ENCODE measurements around the gene PTPRM.

Gene PTPRM

DNA sequence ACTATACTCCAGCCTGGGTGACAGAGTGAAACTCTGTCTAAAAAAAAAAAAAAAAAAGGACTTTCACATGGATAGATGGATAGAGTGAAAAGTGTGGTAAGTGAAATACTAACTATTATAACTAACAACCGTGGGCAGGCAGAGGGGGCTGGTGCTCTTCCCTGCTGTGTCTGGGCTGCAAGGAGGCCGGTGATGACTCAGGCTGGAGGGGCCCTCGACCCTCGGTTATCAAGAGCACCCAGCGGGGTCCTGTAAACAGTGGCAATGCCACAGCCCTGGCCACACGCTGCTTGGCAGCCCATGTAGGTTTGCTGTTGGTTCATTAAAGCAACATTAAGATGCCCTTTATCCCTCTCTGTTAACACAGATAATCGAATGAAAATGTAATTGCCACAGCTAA is 857.4 kb downstream of the PTPRM start:
- Histone ChIP-seq H3K4me1 (ENCODE audit: insufficient read depth, low read length) (no peaks in the 10 kb centered on the region), H3K4me3 (ENCODE audit: low read depth in 1 of 2, low read length in 2 of 2) (no peak overlapping the region), H3K27ac (ENCODE audit: low read length) (no peak overlapping the region), H3K79me2 (ENCODE audit: insufficient read depth, low read length) (no peaks in the 10 kb centered on the region), H2AFZ (ENCODE audit: low read depth, low read length) (no peak overlapping the region), H3K27me3 (ENCODE audit: insufficient read depth, low read length, poor library complexity) (no peaks in the 10 kb centered on the region), H3K4me2 (ENCODE audit: insufficient read depth, low read length) (no peak overlapping the region), H3K36me3 (ENCODE audit: insufficient read depth, low read length) (no peaks in the 10 kb centered on the region), H3K9ac (ENCODE audit: low read depth, low read length) (no peak overlapping the region), H3K9me3 (ENCODE audit: insufficient read depth, low read length, severe bottlenecking) (no peaks in the 10 kb centered on the region), H4K20me1 (ENCODE audit: insufficient read depth, low read length) (no peaks in the 10 kb centered on the region)
- TF ChIP-seq EZH2 (IDR thresholded peaks at IDR 0.05; ENCODE audit: borderline replicate concordance, low read depth, low read length, severe bottlenecking) = no peak
- TF ChIP-seq, protein P1, sequence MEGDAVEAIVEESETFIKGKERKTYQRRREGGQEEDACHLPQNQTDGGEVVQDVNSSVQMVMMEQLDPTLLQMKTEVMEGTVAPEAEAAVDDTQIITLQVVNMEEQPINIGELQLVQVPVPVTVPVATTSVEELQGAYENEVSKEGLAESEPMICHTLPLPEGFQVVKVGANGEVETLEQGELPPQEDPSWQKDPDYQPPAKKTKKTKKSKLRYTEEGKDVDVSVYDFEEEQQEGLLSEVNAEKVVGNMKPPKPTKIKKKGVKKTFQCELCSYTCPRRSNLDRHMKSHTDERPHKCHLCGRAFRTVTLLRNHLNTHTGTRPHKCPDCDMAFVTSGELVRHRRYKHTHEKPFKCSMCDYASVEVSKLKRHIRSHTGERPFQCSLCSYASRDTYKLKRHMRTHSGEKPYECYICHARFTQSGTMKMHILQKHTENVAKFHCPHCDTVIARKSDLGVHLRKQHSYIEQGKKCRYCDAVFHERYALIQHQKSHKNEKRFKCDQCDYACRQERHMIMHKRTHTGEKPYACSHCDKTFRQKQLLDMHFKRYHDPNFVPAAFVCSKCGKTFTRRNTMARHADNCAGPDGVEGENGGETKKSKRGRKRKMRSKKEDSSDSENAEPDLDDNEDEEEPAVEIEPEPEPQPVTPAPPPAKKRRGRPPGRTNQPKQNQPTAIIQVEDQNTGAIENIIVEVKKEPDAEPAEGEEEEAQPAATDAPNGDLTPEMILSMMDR (IDR thresholded peaks at IDR 0.05; ENCODE audit: borderline replicate concordance, extremely low read depth, low read length, poor library complexity, severe bottlenecking) = no peak
- no peak for ATAC-seq (ENCODE audit: insufficient read depth, low read depth)
- DNase-seq = no peak

DNA sequence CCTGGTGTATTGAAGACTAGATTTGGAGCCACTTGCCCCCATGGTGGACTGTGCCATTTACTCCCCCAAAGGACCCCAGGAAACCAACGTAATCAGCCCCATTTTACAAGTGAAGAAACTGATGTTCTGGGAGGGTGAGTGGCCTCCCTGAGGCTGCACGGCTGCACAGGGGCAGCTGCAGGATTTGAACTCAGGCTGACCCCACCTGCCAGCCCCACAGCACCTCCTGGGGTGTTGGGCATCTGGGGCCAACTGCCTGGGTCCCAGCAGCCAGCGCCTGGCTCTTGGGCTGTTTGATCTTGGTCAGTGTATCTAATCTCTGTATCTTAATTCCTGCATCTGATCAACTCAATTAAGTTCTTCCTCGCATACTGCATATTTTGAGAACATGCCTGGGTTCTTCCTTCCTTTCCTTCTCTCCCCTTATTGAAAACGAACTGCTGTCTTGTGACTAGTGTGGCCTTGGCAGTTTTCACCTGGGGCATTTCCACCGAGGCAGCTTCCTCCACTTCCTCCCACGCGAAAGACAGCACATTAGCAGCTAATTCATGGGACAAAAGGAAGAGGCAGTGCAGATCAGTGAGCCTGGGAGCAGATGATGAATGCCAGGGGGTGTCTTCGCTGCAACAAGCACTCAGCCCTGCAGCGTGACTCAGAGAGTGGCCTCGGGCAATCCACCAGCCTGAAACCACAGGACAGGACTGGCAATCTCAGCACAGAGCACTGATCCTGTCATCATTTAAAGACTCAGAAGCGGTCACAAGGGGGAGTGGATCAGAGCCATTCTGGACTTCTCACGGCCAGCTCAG is 858.0 kb downstream of the PTPRM start:
- no peaks in the 10 kb centered on the region for H3K27me3 ChIP-seq (ENCODE audit: insufficient read depth, low read length, poor library complexity)
- no peak for ATAC-seq (ENCODE audit: insufficient read depth, low read depth)
- no peak overlapping the region for H3K4me2 ChIP-seq (ENCODE audit: insufficient read depth, low read length)
- H3K4me3 ChIP-seq (ENCODE audit: low read depth in 1 of 2, low read length in 2 of 2) = no peak overlapping the region
- H4K20me1 ChIP-seq (ENCODE audit: insufficient read depth, low read length) = no peaks in the 10 kb centered on the region
- no peak for DNase-seq
- TF ChIP-seq, protein P1 (IDR thresholded peaks at IDR 0.05; ENCODE audit: borderline replicate concordance, extremely low read depth, low read length, poor library complexity, severe bottlenecking) = no peak
- no peak for TF ChIP-seq EZH2 (IDR thresholded peaks at IDR 0.05; ENCODE audit: borderline replicate concordance, low read depth, low read length, severe bottlenecking)
- H3K79me2 ChIP-seq (ENCODE audit: insufficient read depth, low read length) = no peaks in the 10 kb centered on the region
- no peak overlapping the region for H3K9ac ChIP-seq (ENCODE audit: low read depth, low read length)
- no peaks in the 10 kb centered on the region for H3K9me3 ChIP-seq (ENCODE audit: insufficient read depth, low read length, severe bottlenecking)
- no peak overlapping the region for H2AFZ ChIP-seq (ENCODE audit: low read depth, low read length)
- H3K4me1 ChIP-seq (ENCODE audit: insufficient read depth, low read length) = no peaks in the 10 kb centered on the region
- no peak overlapping the region for H3K27ac ChIP-seq (ENCODE audit: low read length)
- no peaks in the 10 kb centered on the region for H3K36me3 ChIP-seq (ENCODE audit: insufficient read depth, low read length)

DNA sequence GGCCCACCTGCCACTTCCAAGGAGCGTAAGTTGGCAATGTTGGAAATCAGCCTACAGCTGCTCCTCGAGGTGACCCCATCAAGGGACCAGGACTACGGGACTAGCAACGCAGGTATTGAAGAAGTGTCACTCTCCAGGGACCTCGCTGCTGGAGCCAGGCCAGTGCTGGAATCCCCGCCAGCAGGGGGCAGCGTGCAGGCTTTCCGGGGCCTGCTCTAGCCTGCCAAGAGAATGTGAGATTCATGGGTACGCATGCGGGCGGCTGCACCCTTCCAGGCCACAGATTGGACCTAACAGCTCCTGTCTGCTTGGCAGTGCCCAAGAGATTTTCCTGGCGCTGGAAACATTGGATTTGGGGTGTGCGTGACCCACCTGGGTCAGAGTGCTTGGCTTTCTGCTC is 859.3 kb downstream of the PTPRM start:
- TF ChIP-seq, protein P1 (IDR thresholded peaks at IDR 0.05; ENCODE audit: borderline replicate concordance, extremely low read depth, low read length, poor library complexity, severe bottlenecking) = peak; percentile 54
- TF ChIP-seq EZH2 (IDR thresholded peaks at IDR 0.05; ENCODE audit: borderline replicate concordance, low read depth, low read length, severe bottlenecking) = no peak
- H3K4me3 ChIP-seq (ENCODE audit: low read depth in 1 of 2, low read length in 2 of 2) = no peak overlapping the region
- no peak overlapping the region for H2AFZ ChIP-seq (ENCODE audit: low read depth, low read length)
- no peaks in the 10 kb centered on the region for H3K9me3 ChIP-seq (ENCODE audit: insufficient read depth, low read length, severe bottlenecking)
- H3K4me1 ChIP-seq (ENCODE audit: insufficient read depth, low read length) = no peaks in the 10 kb centered on the region
- no peak overlapping the region for H3K27ac ChIP-seq (ENCODE audit: low read length)
- no peak overlapping the region for H3K9ac ChIP-seq (ENCODE audit: low read depth, low read length)
- H3K79me2 ChIP-seq (ENCODE audit: insufficient read depth, low read length) = no peaks in the 10 kb centered on the region
- no peaks in the 10 kb centered on the region for H3K27me3 ChIP-seq (ENCODE audit: insufficient read depth, low read length, poor library complexity)
- no peak for ATAC-seq (ENCODE audit: insufficient read depth, low read depth)
- peak; percentile 15 for DNase-seq
- H3K4me2 ChIP-seq (ENCODE audit: insufficient read depth, low read length) = no peak overlapping the region
- no peaks in the 10 kb centered on the region for H4K20me1 ChIP-seq (ENCODE audit: insufficient read depth, low read length)
- H3K36me3 ChIP-seq (ENCODE audit: insufficient read depth, low read length) = no peaks in the 10 kb centered on the region

All from DND-41 (cell line).